Stimulated activated CD8-positive, alpha-beta memory T cell treated with anti-CD3 and anti-CD28 coated beads, Interleukin-7, amount 100 ng/mL, for 48 hours (primary cell): Measurements from ENCODE around the gene GTF2A1L.
"Not testable (repeated sequence)": the region's sequence is repeated elsewhere in the genome, so short reads cannot be mapped to it uniquely, and the experiment has no call there.

Experiments used
- DNase-seq, 2 donors: peaks; one replicate each; pipeline ENCODE4 v3.0.0-alpha.2; 2020; ENCODE audit warnings: low read depth in 1 of 2; ENCODE audit errors: extremely low read depth in 1 of 2

The GTF2A1L gene

GRCh38 chr2:48617618-48618017 is at the start of gene GTF2A1L:
TSS of gene GTF2A1L (plus strand) at chr2:48617856. CDS start at chr2:48617875, 19 bp downstream.
- DNase-seq = no peak

- DNase-seq = no peak
Measured at GRCh38 chr2:48568547-48568946, 49.1 kb upstream of the GTF2A1L start.

GRCh38 chr2:48569433-48569832 is 48.2 kb upstream of the GTF2A1L start:
- DNase-seq = no peak

- DNase-seq = no peak
Measured at GRCh38 chr2:48572816-48573215, 44.8 kb upstream of the GTF2A1L start.

- DNase-seq = no peak
Measured at GRCh38 chr2:48574353-48575287, 43.0 kb upstream of the GTF2A1L start.

- no peak for DNase-seq
Measured at GRCh38 chr2:48578313-48578712, 39.3 kb upstream of the GTF2A1L start.

- DNase-seq = no peak
Measured at GRCh38 chr2:48583961-48584360, 33.7 kb upstream of the GTF2A1L start.

GRCh38 chr2:48584551-48584950 is 33.1 kb upstream of the GTF2A1L start:
- DNase-seq = no peak

- DNase-seq = no peak
Measured at GRCh38 chr2:48586433-48586832, 31.2 kb upstream of the GTF2A1L start.

GRCh38 chr2:48587560-48587959 is 30.1 kb upstream of the GTF2A1L start:
- no peak for DNase-seq

- no peak for DNase-seq
Measured at GRCh38 chr2:48587961-48588360, 29.7 kb upstream of the GTF2A1L start.

- no peak for DNase-seq
Measured at GRCh38 chr2:48588745-48589144, 28.9 kb upstream of the GTF2A1L start.

- no peak for DNase-seq
Measured at GRCh38 chr2:48589170-48589767, 28.4 kb upstream of the GTF2A1L start.

GRCh38 chr2:48590017-48590416 is 27.6 kb upstream of the GTF2A1L start:
- no peak for DNase-seq

GRCh38 chr2:48592067-48592466 is 25.6 kb upstream of the GTF2A1L start:
- DNase-seq = no peak

GRCh38 chr2:48596751-48597150 is 20.9 kb upstream of the GTF2A1L start:
- not testable (repeated sequence) for DNase-seq

GRCh38 chr2:48597492-48597891 is 20.2 kb upstream of the GTF2A1L start:
- no peak for DNase-seq

- no peak for DNase-seq
Measured at GRCh38 chr2:48600204-48600813, 17.3 kb upstream of the GTF2A1L start.

- no peak for DNase-seq
Measured at GRCh38 chr2:48600917-48601316, 16.7 kb upstream of the GTF2A1L start.

- no peak for DNase-seq
Measured at GRCh38 chr2:48601349-48601748, 16.3 kb upstream of the GTF2A1L start.

GRCh38 chr2:48605482-48606175 is 12.0 kb upstream of the GTF2A1L start:
- no peak for DNase-seq
